WTC11 (cell line): Measurements from ENCODE around the gene SLC39A3.

ENCODE experiments used
- CREM ChIP-seq: sonication (generic); formaldehyde crosslinking; IDR thresholded peaks from 2 replicates; pipeline ENCODE4 v1.8.1; 2022; ENCODE audit warnings: mild to moderate bottlenecking, missing genetic modification reagents, moderate library complexity
- FOXJ3 ChIP-seq: sonication (generic); formaldehyde crosslinking; IDR thresholded peaks from 2 replicates; pipeline ENCODE4 v1.9.0; 2021; ENCODE audit warnings: missing genetic modification reagents, mild to moderate bottlenecking, borderline replicate concordance
- NR3C1 ChIP-seq: sonication (generic); formaldehyde crosslinking; conservative IDR thresholded peaks from 2 replicates; pipeline ENCODE4 v1.8.1; 2023; ENCODE audit warnings: low read depth, mild to moderate bottlenecking, missing genetic modification reagents
- ZNF121 ChIP-seq: sonication (generic); formaldehyde crosslinking; IDR thresholded peaks from 2 replicates; pipeline ENCODE4 v1.8.0; 2023; ENCODE audit warnings: missing genetic modification reagents
- ZNF317 ChIP-seq: sonication (generic); formaldehyde crosslinking; IDR thresholded peaks from 2 replicates; pipeline ENCODE4 v1.8.1; 2023; ENCODE audit warnings: low read depth, mild to moderate bottlenecking, moderate library complexity, missing genetic modification reagents, borderline replicate concordance
- TF ChIP-seq, protein P1 (sequence below): sonication (generic); formaldehyde crosslinking; IDR thresholded peaks from 2 replicates; pipeline ENCODE4 v1.8.0; 2022; ENCODE audit warnings: mild to moderate bottlenecking, missing genetic modification reagents
- TF ChIP-seq, protein P2 (sequence below): sonication (generic); formaldehyde crosslinking; IDR thresholded peaks from 2 replicates; pipeline ENCODE4 v1.8.1; 2023; ENCODE audit warnings: mild to moderate bottlenecking, moderate library complexity, missing genetic modification reagents
- TF ChIP-seq, protein P3 (sequence below): fragments of 200-600 bp; IDR thresholded peaks from 2 replicates; pipeline ENCODE4 v1.8.0; 2022; ENCODE audit warnings: antibody characterized with exemption

DNA sequence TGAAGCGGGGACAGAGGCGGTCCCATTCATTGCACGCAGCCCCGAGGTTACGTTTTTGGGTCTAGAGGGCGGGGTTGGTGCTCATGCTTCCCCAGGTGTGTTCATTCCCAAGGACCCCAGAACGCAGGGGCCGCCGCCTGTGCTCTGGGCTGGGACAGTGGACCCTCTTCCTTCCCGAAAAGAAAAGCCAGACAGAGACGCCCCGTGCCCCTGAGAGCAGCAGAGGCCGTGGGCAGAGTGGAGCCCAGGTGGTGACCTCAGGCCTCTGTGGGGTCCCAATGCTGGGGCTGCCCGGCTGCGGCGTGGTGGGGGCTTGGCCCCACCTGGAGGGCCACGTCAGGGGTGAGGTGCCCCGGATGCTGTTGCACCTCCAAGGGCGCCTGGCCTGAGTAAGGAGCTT lies 27.9 kb upstream of the SLC39A3 start:
- TF ChIP-seq, protein P1, sequence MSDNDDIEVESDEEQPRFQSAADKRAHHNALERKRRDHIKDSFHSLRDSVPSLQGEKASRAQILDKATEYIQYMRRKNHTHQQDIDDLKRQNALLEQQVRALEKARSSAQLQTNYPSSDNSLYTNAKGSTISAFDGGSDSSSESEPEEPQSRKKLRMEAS (CRISPR knock-in tag), result no peak
- TF ChIP-seq NR3C1, result no peak
- TF ChIP-seq ZNF317, result no peak
- no peak for TF ChIP-seq FOXJ3 (CRISPR knock-in tag)
- no peak for TF ChIP-seq CREM (CRISPR knock-in tag)
- TF ChIP-seq, protein P2, sequence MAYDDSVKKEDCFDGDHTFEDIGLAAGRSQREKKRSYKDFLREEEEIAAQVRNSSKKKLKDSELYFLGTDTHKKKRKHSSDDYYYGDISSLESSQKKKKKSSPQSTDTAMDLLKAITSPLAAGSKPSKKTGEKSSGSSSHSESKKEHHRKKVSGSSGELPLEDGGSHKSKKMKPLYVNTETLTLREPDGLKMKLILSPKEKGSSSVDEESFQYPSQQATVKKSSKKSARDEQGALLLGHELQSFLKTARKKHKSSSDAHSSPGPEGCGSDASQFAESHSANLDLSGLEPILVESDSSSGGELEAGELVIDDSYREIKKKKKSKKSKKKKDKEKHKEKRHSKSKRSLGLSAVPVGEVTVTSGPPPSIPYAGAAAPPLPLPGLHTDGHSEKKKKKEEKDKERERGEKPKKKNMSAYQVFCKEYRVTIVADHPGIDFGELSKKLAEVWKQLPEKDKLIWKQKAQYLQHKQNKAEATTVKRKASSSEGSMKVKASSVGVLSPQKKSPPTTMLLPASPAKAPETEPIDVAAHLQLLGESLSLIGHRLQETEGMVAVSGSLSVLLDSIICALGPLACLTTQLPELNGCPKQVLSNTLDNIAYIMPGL (CRISPR knock-in tag), result no peak
- TF ChIP-seq, protein P3, sequence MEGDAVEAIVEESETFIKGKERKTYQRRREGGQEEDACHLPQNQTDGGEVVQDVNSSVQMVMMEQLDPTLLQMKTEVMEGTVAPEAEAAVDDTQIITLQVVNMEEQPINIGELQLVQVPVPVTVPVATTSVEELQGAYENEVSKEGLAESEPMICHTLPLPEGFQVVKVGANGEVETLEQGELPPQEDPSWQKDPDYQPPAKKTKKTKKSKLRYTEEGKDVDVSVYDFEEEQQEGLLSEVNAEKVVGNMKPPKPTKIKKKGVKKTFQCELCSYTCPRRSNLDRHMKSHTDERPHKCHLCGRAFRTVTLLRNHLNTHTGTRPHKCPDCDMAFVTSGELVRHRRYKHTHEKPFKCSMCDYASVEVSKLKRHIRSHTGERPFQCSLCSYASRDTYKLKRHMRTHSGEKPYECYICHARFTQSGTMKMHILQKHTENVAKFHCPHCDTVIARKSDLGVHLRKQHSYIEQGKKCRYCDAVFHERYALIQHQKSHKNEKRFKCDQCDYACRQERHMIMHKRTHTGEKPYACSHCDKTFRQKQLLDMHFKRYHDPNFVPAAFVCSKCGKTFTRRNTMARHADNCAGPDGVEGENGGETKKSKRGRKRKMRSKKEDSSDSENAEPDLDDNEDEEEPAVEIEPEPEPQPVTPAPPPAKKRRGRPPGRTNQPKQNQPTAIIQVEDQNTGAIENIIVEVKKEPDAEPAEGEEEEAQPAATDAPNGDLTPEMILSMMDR, result no peak
- no peak for TF ChIP-seq ZNF121 (CRISPR knock-in tag)
